GM23248 (cell line): ENCODE measurements around the gene RPEL1. TPM values are rescaled to one million over a fixed set of nuclear protein-coding genes. Genes with fewer than 3 reads are reported as not detected.
A peak's percentile ranks its signal among the peaks of the same experiment; 100 is the strongest.

ENCODE experiments used
- DNase-seq: peaks from one replicate; pipeline ENCODE4 v3.0.0-alpha.2; 2015
- H2AFZ ChIP-seq: fragments of 200-600 bp; sonication (generic); 2 replicates; pipeline ENCODE4 v1.6.1; 2016; ENCODE audit warnings: antibody characterized with exemption
- H3F3A ChIP-seq: fragments of 200-600 bp; sonication (generic); 2 replicates; pipeline ENCODE4 v1.6.1; 2016; ENCODE audit warnings: mild to moderate bottlenecking, antibody characterized with exemption, mixed run types; ENCODE audit not compliant: insufficient read depth
- H3K27ac ChIP-seq: fragments of 200-600 bp; sonication (generic); 2 replicates; pipeline ENCODE4 v1.5.1; 2016; ENCODE audit warnings: mild to moderate bottlenecking
- H3K27me3 ChIP-seq: fragments of 200-600 bp; sonication (generic); replicated peaks from 2 replicates; pipeline ENCODE4 v1.6.1; 2016; ENCODE audit warnings: mild to moderate bottlenecking; ENCODE audit not compliant: insufficient read depth
- H3K36me3 ChIP-seq: fragments of 200-600 bp; sonication (generic); 2 replicates; pipeline ENCODE4 v1.6.1; 2016; ENCODE audit warnings: low read depth, mild to moderate bottlenecking
- H3K4me1 ChIP-seq: fragments of 200-600 bp; sonication (generic); 2 replicates; pipeline ENCODE4 v1.6.1; 2016; ENCODE audit warnings: mild to moderate bottlenecking; ENCODE audit not compliant: insufficient read depth
- H3K4me2 ChIP-seq: fragments of 200-600 bp; sonication (generic); one replicate; pipeline ENCODE4 v1.6.1; 2016; ENCODE audit warnings: mild to moderate bottlenecking; ENCODE audit not compliant: unreplicated experiment
- H3K4me3 ChIP-seq: fragments of 200-600 bp; sonication (generic); 2 replicates; pipeline ENCODE4 v1.5.1; 2016; ENCODE audit warnings: mild to moderate bottlenecking
- H3K79me2 ChIP-seq: fragments of 200-600 bp; sonication (generic); 2 replicates; pipeline ENCODE4 v1.6.1; 2016; ENCODE audit warnings: mild to moderate bottlenecking; ENCODE audit not compliant: insufficient read depth
- H3K9ac ChIP-seq: fragments of 200-600 bp; sonication (generic); 2 replicates; pipeline ENCODE4 v1.6.1; 2016; ENCODE audit warnings: mild to moderate bottlenecking
- H3K9me2 ChIP-seq: fragments of 200-600 bp; sonication (generic); 2 replicates; pipeline ENCODE4 v1.6.1; 2016; ENCODE audit warnings: mixed run types, mild to moderate bottlenecking, moderate library complexity; ENCODE audit not compliant: insufficient read depth
- H3K9me3 ChIP-seq: fragments of 200-600 bp; sonication (generic); one replicate; pipeline ENCODE4 v1.6.1; 2017; ENCODE audit warnings: low read depth
- H4K20me1 ChIP-seq: fragments of 200-600 bp; sonication (generic); 2 replicates; pipeline ENCODE4 v1.6.0; 2016; ENCODE audit not compliant: insufficient read depth
- EZH2 ChIP-seq: fragments of 200-600 bp; sonication (generic); IDR thresholded peaks from 2 replicates; pipeline ENCODE4 v1.6.1; 2018; ENCODE audit warnings: antibody characterized with exemption, mild to moderate bottlenecking; ENCODE audit not compliant: insufficient read depth, poor library complexity, severe bottlenecking
- EZH2phosphoT487 ChIP-seq: fragments of 200-600 bp; sonication (generic); IDR thresholded peaks from 2 replicates; pipeline ENCODE4 v1.6.1; 2018; ENCODE audit warnings: antibody characterized with exemption, moderate library complexity, mild to moderate bottlenecking, low read depth; ENCODE audit not compliant: insufficient read depth
- WGBS, 2 experiments: methylation state at CpG; one replicate each; pipeline ENCODE4 v1.1.6; 2015 to 2017; ENCODE audit warnings: low lambda C conversion rate in 2 of 2, low coverage in 1 of 2; ENCODE audit errors: missing lambda C conversion rate in 2 of 2; 5-methylcytosine and 5-hydroxymethylcytosine counted together
- in situ Hi-C: fragments of 300-500 bp; cut with MboI; formaldehyde crosslinking; loops from 2 replicates; pipeline ENCODE4 v1.15.0; 2020
- polyA plus RNA-seq: library from polyadenylated mRNA; unstranded; fragments of >200 nt; fragmentation: Nextera tagmentation; extraction: Ambion mirVana; gene quantifications from 2 replicates; pipeline ENCODE4 v1.2.1, GENCODE V29; 2016
- total RNA-seq: library from RNA; depleted of rRNA; stranded (reverse); fragments of >200 nt; shearing (Covaris generic); gene quantifications from 2 replicates; pipeline ENCODE4 v1.2.3, GENCODE V29; 2014

RPEL1 gene
- total and polyA plus RNA-seq, 2 experiments from 2014 or later: 0.09 TPM; not detected in 1

DNA sequence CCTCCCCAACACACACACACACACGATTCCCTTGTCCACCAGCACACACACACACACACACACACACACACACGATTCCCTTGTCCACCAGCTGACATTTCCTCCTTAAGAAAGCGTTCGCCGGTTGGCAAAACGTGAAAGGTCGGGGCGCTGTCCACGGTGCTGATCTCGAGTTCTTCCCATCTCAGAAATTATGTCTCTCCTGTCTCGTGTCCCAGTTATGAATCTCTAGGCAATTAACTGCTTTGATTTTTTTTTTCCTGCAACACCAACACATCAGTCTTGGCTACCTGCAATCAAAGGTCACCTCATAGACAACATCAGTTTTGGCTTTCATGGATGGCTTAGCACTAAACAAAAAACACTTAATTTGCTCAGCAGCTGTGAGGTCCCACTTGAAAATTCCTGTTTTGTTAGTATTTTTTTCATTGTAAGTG lies 33.2 kb downstream of the RPEL1 start:
- WGBS, 2 experiments: 4 to 6% methylated on average over 11 of the region's 11 CpGs

DNA sequence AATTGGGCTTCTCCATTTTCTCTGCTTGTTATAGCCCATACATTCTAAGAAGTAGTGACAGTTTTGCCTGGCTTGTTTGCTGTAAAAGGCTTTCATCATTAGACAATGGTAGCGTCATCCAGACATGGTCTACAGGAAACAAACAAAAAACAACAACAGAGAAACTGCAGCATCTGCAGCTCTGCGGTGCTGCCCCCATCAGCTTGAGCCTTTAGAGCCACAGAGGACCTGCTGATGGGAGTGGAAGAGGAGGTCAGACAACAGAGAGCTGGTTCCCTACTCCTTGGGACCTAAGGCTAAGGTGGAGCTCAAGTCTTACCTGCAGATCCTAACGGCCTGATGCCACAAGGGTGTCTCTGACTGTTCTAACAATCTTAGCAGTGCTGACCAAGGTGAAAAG lies 34.3 kb downstream of the RPEL1 start:
- H3K27ac ChIP-seq: no peak overlapping the region
- H2AFZ ChIP-seq: no peak overlapping the region
- no peak overlapping the region for H3K4me3 ChIP-seq
- WGBS, 2 experiments: 59 to 63% methylated on average over 3 of the region's 3 CpGs
- H4K20me1 ChIP-seq: no peaks in the 10 kb centered on the region
- H3K36me3 ChIP-seq: no peaks in the 10 kb centered on the region
- no peak overlapping the region for H3K4me2 ChIP-seq
- peaks cover 73% of the 10 kb centered on the region for H3K27me3 ChIP-seq
- DNase-seq: no peak
- no peaks in the 10 kb centered on the region for H3K4me1 ChIP-seq
- TF ChIP-seq EZH2 (no peak), EZH2phosphoT487 (no peak)
- H3K9ac ChIP-seq: no peak overlapping the region
- H3F3A ChIP-seq: no peaks in the 10 kb centered on the region
- no peaks in the 10 kb centered on the region for H3K9me2 ChIP-seq
- H3K9me3 ChIP-seq: no peaks in the 10 kb centered on the region
- H3K79me2 ChIP-seq: no peaks in the 10 kb centered on the region
- in situ Hi-C loops: no loop called here

More for the DNA sequence above, 33.2 kb downstream of the RPEL1 start:
- TF ChIP-seq EZH2 (no peak), EZH2phosphoT487 (no peak)
- Histone ChIP-seq H3K27ac (no peak overlapping the region), H3K27me3 (peaks cover 73% of the 10 kb centered on the region), H3F3A (peaks cover 2% of the 10 kb centered on the region), H3K4me2 (no peak overlapping the region), H3K9me2 (no peaks in the 10 kb centered on the region), H3K36me3 (no peaks in the 10 kb centered on the region), H3K79me2 (no peaks in the 10 kb centered on the region), H4K20me1 (no peaks in the 10 kb centered on the region), H3K4me3 (no peak overlapping the region), H2AFZ (no peak overlapping the region), H3K9me3 (no peaks in the 10 kb centered on the region), H3K9ac (no peak overlapping the region), H3K4me1 (peaks cover under 1% of the 10 kb centered on the region; the same call in 1 of the 2 replicates)
- in situ Hi-C loops: no loop called here
- DNase-seq: peak; percentile 71

GRCh38 chr10:103280506-103280905 lies 34.8 kb downstream of the RPEL1 start:
- no peak overlapping the region for H3K4me2 ChIP-seq
- no peaks in the 10 kb centered on the region for H3K36me3 ChIP-seq
- no peak overlapping the region for H3K9ac ChIP-seq
- no peak for DNase-seq
- no peak overlapping the region for H3K4me3 ChIP-seq
- no peaks in the 10 kb centered on the region for H3K9me2 ChIP-seq
- H3F3A ChIP-seq: no peaks in the 10 kb centered on the region
- no peak overlapping the region for H3K27ac ChIP-seq
- peaks cover 69% of the 10 kb centered on the region for H3K27me3 ChIP-seq
- TF ChIP-seq EZH2phosphoT487 (no peak), EZH2 (no peak)
- no peaks in the 10 kb centered on the region for H3K79me2 ChIP-seq
- in situ Hi-C loops: no loop called here
- no peak overlapping the region for H2AFZ ChIP-seq
- no peaks in the 10 kb centered on the region for H4K20me1 ChIP-seq
- H3K4me1 ChIP-seq: no peaks in the 10 kb centered on the region
- no peaks in the 10 kb centered on the region for H3K9me3 ChIP-seq
- WGBS, 2 experiments: 80 to 81% methylated on average over 2 of the region's 2 CpGs

DNA sequence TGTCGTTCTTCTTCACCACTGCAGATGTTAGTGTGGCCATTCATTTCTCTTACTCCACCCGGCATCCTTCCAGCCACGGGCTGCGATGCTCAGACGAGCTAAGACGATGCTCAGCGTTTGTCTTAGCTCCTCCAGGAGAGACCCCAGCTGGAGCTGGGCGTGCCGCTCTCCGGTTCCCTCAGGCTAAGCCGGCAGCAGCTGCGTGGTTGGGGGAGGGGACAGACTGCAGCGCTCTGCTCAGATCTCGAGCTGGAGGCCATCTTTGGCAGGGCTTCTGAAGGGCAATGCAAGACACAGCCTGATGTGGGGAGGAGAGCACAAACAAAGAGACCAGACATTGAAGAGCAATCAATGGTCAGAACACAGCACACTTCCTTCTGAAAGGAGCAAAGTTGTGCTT lies 36.1 kb downstream of the RPEL1 start:
- no peak overlapping the region for H3K4me2 ChIP-seq
- H3K4me1 ChIP-seq: no peaks in the 10 kb centered on the region
- no peaks in the 10 kb centered on the region for H3F3A ChIP-seq
- in situ Hi-C loops: no loop called here
- DNase-seq: peak; percentile 15
- H3K4me3 ChIP-seq: no peak overlapping the region
- H3K27ac ChIP-seq: no peak overlapping the region
- H3K79me2 ChIP-seq: no peaks in the 10 kb centered on the region
- TF ChIP-seq EZH2 (no peak), EZH2phosphoT487 (no peak)
- no peaks in the 10 kb centered on the region for H4K20me1 ChIP-seq
- no peaks in the 10 kb centered on the region for H3K9me3 ChIP-seq
- H3K36me3 ChIP-seq: no peaks in the 10 kb centered on the region
- no peak overlapping the region for H2AFZ ChIP-seq
- no peak overlapping the region for H3K9ac ChIP-seq
- 2 to 3% methylated on average over 14 of the region's 14 CpGs for WGBS, 2 experiments
- H3K9me2 ChIP-seq: no peaks in the 10 kb centered on the region
- H3K27me3 ChIP-seq: peaks cover 63% of the 10 kb centered on the region

GRCh38 chr10:103282961-103283360 lies 37.3 kb downstream of the RPEL1 start:
- Histone ChIP-seq H3K36me3 (no peaks in the 10 kb centered on the region), H2AFZ (no peak overlapping the region), H3K9ac (no peak overlapping the region), H3K9me3 (no peaks in the 10 kb centered on the region), H3F3A (no peaks in the 10 kb centered on the region), H3K9me2 (no peaks in the 10 kb centered on the region), H3K27me3 (peaks cover 60% of the 10 kb centered on the region), H3K4me1 (no peaks in the 10 kb centered on the region), H3K27ac (no peak overlapping the region), H3K79me2 (no peaks in the 10 kb centered on the region), H3K4me2 (no peak overlapping the region), H3K4me3 (no peak overlapping the region), H4K20me1 (no peaks in the 10 kb centered on the region)
- no peak for DNase-seq
- WGBS, 2 experiments: 35 to 38% methylated on average over 1 of the region's 1 CpG
- in situ Hi-C loops: no loop called here
- TF ChIP-seq EZH2phosphoT487: no peak
- TF ChIP-seq EZH2: no peak
